ENCODE results near the gene SELL.

DNA sequence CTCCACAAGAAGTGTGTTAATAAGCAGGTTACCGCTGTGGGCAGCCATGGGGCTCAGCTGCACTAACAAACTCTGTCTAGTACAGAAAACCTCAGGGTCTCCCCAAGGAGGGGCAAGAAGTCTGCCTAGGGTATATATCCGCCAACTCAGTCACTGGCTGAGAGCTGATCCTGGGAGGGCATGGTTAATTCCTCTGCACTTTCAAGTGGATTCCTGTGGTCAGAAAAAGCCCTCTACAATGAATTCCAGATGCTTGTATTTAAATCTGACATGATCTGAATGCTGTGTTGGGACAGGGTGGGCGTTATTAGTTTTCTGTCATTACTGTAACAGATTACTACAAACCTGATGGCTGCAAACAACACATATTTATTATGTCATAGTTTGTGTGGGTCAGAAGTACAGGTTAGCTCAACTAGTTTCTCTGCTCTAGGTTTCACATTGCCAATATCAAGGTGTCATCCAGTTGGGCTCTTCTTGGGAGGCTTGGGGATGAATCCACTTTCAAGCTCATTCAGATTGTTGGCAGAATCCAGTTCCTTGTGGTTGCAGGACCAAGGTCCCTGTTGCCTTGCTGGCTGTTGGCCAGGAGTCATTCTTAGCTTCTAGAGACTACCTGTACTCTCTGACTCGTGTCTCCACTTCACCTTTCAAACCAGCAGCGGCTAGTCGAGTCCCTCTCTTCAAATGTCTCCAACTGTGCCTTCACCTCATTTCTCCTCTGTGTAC is 30.4 kb upstream of the SELL start:
- TF ChIP-seq, protein P1, sequence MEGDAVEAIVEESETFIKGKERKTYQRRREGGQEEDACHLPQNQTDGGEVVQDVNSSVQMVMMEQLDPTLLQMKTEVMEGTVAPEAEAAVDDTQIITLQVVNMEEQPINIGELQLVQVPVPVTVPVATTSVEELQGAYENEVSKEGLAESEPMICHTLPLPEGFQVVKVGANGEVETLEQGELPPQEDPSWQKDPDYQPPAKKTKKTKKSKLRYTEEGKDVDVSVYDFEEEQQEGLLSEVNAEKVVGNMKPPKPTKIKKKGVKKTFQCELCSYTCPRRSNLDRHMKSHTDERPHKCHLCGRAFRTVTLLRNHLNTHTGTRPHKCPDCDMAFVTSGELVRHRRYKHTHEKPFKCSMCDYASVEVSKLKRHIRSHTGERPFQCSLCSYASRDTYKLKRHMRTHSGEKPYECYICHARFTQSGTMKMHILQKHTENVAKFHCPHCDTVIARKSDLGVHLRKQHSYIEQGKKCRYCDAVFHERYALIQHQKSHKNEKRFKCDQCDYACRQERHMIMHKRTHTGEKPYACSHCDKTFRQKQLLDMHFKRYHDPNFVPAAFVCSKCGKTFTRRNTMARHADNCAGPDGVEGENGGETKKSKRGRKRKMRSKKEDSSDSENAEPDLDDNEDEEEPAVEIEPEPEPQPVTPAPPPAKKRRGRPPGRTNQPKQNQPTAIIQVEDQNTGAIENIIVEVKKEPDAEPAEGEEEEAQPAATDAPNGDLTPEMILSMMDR (optimal IDR thresholded peaks at IDR 0.05 in 1 of 3, IDR thresholded peaks at IDR 0.05 in 1 of 3, conservative IDR thresholded peaks at IDR 0.05 in 1 of 3; ENCODE audit: extremely low read depth in 1 of 3, insufficient read depth in 2 of 3, low read length in 3 of 3): no peak
- TF ChIP-seq EZH2 (IDR thresholded peaks at IDR 0.05; ENCODE audit: low read length): no peak

All from keratinocyte (primary cell).